CD14-positive monocyte (primary cell): ENCODE results near the gene TMEM201. TPM values are rescaled to one million over a fixed set of nuclear protein-coding genes. Genes with fewer than 3 reads are reported as not detected.

Experiments used
- DNase-seq, 3 donors: peaks; one replicate each; pipeline ENCODE4 v3.0.0-alpha.2; 2011 to 2022
- H2AFZ ChIP-seq: 2 replicates; pipeline ENCODE4 v1.6.0; 2012; ENCODE audit warnings: mild to moderate bottlenecking, low read depth, low read length, inconsistent platforms; ENCODE audit not compliant: insufficient read depth, poor library complexity, severe bottlenecking
- H3K27ac ChIP-seq, 2 donors: 1 replicate in 1 of 2; 2 replicates in 1 of 2; pipeline ENCODE4 v1.5.1; 2012 to 2013; ENCODE audit warnings: low read length in 2 of 2, control low read depth in 1 of 2, inconsistent platforms in 1 of 2, low read depth in 1 of 2, mild to moderate bottlenecking in 1 of 2
- H3K27me3 ChIP-seq, 2 donors: one replicate each; pipeline versions ENCODE4 v1.6.0 to v1.6.1; 2011 to 2013; ENCODE audit warnings: low read length in 2 of 2; ENCODE audit not compliant: control insufficient read depth in 2 of 2, insufficient read depth in 2 of 2
- H3K36me3 ChIP-seq, 2 donors: replicated peaks in 1 of 2; 1 replicate in 1 of 2; 2 replicates in 1 of 2; pipeline versions ENCODE4 v1.5.1 to v1.6.1; 2012 to 2013; ENCODE audit warnings: low read length in 2 of 2, control low read depth in 1 of 2, inconsistent platforms in 1 of 2, mild to moderate bottlenecking in 1 of 2; ENCODE audit not compliant: insufficient read depth in 2 of 2, control insufficient read depth in 1 of 2
- H3K4me1 ChIP-seq, 2 donors: 1 replicate in 1 of 2; 2 replicates in 1 of 2; pipeline versions ENCODE4 v1.5.1 to v1.6.1; 2012 to 2013; ENCODE audit warnings: low read length in 2 of 2, control low read depth in 1 of 2, inconsistent platforms in 1 of 2, mild to moderate bottlenecking in 1 of 2, moderate library complexity in 1 of 2; ENCODE audit not compliant: insufficient read depth in 2 of 2, control insufficient read depth in 1 of 2
- H3K4me2 ChIP-seq: replicated peaks from 2 replicates; pipeline ENCODE3; 2012; ENCODE audit warnings: low read length, moderate library complexity, mild to moderate bottlenecking; ENCODE audit not compliant: poor library complexity, severe bottlenecking; ENCODE audit errors: extremely low read depth
- H3K4me3 ChIP-seq, 3 experiments: fragments of 200-600 bp in 1 of 3; sonication (generic) in 1 of 3; replicated peaks in 1 of 3; 1 replicate in 2 of 3; 2 replicates in 1 of 3; pipeline ENCODE4 v1.5.1; 2011 to 2013; ENCODE audit warnings: low read length in 3 of 3, mild to moderate bottlenecking in 3 of 3, control low read depth in 2 of 3, low read depth in 2 of 3, inconsistent platforms in 1 of 3, moderate library complexity in 1 of 3
- H3K79me2 ChIP-seq: 2 replicates; pipeline ENCODE4 v1.6.0; 2012; ENCODE audit warnings: mild to moderate bottlenecking, control low read depth, inconsistent platforms, low read length, moderate library complexity; ENCODE audit not compliant: insufficient read depth
- H3K9ac ChIP-seq: 2 replicates; pipeline ENCODE4 v1.6.0; 2017; ENCODE audit warnings: low read length, mild to moderate bottlenecking; ENCODE audit not compliant: insufficient read depth, poor library complexity, severe bottlenecking
- H3K9me3 ChIP-seq, 2 donors: replicated peaks in 1 of 2; 1 replicate in 1 of 2; 2 replicates in 1 of 2; pipeline versions ENCODE4 v1.5.1 to v1.6.1; 2012 to 2013; ENCODE audit warnings: low read length in 2 of 2, control low read depth in 1 of 2; ENCODE audit not compliant: control insufficient read depth in 1 of 2, insufficient read depth in 1 of 2
- H4K20me1 ChIP-seq: 2 replicates; pipeline ENCODE4 v1.6.0; 2012; ENCODE audit warnings: mild to moderate bottlenecking, low read length, control low read depth, moderate library complexity; ENCODE audit not compliant: insufficient read depth
- H3K27ac Mint-ChIP-seq, 7 donors: one replicate each; pipeline ENCODE4 v1.8.0; 2020; ENCODE audit warnings: mild to moderate bottlenecking in 7 of 7, mixed read lengths in 7 of 7, moderate library complexity in 6 of 7, inconsistent platforms in 2 of 7
- H3K27me3 Mint-ChIP-seq, 3 donors: one replicate each; pipeline ENCODE4 v1.8.0; 2021 to 2022; ENCODE audit warnings: low read depth in 3 of 3, mild to moderate bottlenecking in 3 of 3, mixed read lengths in 3 of 3, moderate library complexity in 3 of 3, inconsistent platforms in 1 of 3
- H3K36me3 Mint-ChIP-seq, 2 donors: one replicate each; pipeline ENCODE4 v1.8.0; 2020; ENCODE audit warnings: mixed read lengths in 2 of 2, inconsistent platforms in 1 of 2, mild to moderate bottlenecking in 1 of 2
- H3K4me1 Mint-ChIP-seq: one replicate; pipeline ENCODE4 v1.8.0; 2020; ENCODE audit warnings: mild to moderate bottlenecking, mixed read lengths
- H3K4me3 Mint-ChIP-seq, 2 donors: one replicate each; pipeline ENCODE4 v1.8.0; 2020; ENCODE audit warnings: mild to moderate bottlenecking in 2 of 2, mixed read lengths in 2 of 2, moderate library complexity in 1 of 2
- H3K9me3 Mint-ChIP-seq, 7 donors: one replicate each; pipeline ENCODE4 v1.8.0; 2020 to 2022; ENCODE audit warnings: mixed read lengths in 7 of 7, mild to moderate bottlenecking in 6 of 7, moderate library complexity in 6 of 7, inconsistent platforms in 2 of 7
- CTCF ChIP-seq: fragments of 200-600 bp; IDR thresholded peaks from one replicate; pipeline ENCODE4 v1.8.0; 2022; ENCODE audit warnings: antibody characterized with exemption, mild to moderate bottlenecking
- WGBS: methylation state at CpG from one replicate; pipeline ENCODE4 v1.1.5; 2013; ENCODE audit warnings: missing lambda C conversion rate; ENCODE audit not compliant: insufficient coverage; 5-methylcytosine and 5-hydroxymethylcytosine counted together
- intact Hi-C, 2 donors: fragments of 100-400 bp; cut with micrococcal nuclease; formaldehyde crosslinking; loops; one replicate each; pipeline versions ENCODE4 v1.15.0 to v1.15.1; 2023
- polyA plus RNA-seq, 3 donors: library from polyadenylated mRNA; depleted of rRNA in 1 of 3; unstranded in 2 of 3; stranded (reverse) in 1 of 3; fragments of 300-500 nt in 2 of 3; fragments of >200 nt in 1 of 3; fragmentation: Illumina TruSeq in 2 of 3; gene quantifications; 1 replicate in 2 of 3; 2 replicates in 1 of 3; pipeline ENCODE4 v1.2.3, GENCODE V29; 2012 to 2021

TMEM201 gene
- polyA plus RNA-seq, 3 donors: 0.37 to 3.7 (median 0.37) TPM

GRCh38 chr1:9626201-9626608, 37.5 kb downstream of the TMEM201 start:
- Histone ChIP-seq H3K4me2 (peak overlapping the region; percentile 68), H3K27me3 (peaks cover 0 to 2% of the 10 kb centered on the region in 2 donors), H3K9me3 (no peaks in the 10 kb centered on the region), H3K36me3 (no peaks in the 10 kb centered on the region), H2AFZ (no peak overlapping the region), H3K4me3 (peak overlapping the region in 1 of 3 experiments; percentile 63), H3K9ac (no peak overlapping the region), H3K4me1 (peaks cover 50 to 56% of the 10 kb centered on the region in 2 donors), H3K27ac (no peak overlapping the region), H4K20me1 (peaks cover 18% of the 10 kb centered on the region), H3K79me2 (peaks cover 44% of the 10 kb centered on the region)
- TF ChIP-seq CTCF: no peak
- Mint-ChIP-seq H3K4me1 (peaks cover 52% of the 10 kb centered on the region), H3K27ac (peak overlapping the region in 4 of 7 donors; percentile 2 to 78 (median 52)), H3K27me3 (peaks cover 9 to 12% (median 10%) of the 10 kb centered on the region in 3 donors), H3K36me3 (no peaks in the 10 kb centered on the region), H3K9me3 (peaks cover 0 to 5% (median 0%) of the 10 kb centered on the region in 7 donors), H3K4me3 (peak overlapping the region; percentile 48 to 81)
- WGBS: 1% methylated on average over 8 of the region's 9 CpGs
- peak in 2 of 3 donors; percentile 31 to 60 for DNase-seq
- intact Hi-C loops: loop anchor here (2.0 to 5.0 kb wide), 5 partner anchors 27 to 241 kb away; no protein-coding TSS in a partner anchor

DNA sequence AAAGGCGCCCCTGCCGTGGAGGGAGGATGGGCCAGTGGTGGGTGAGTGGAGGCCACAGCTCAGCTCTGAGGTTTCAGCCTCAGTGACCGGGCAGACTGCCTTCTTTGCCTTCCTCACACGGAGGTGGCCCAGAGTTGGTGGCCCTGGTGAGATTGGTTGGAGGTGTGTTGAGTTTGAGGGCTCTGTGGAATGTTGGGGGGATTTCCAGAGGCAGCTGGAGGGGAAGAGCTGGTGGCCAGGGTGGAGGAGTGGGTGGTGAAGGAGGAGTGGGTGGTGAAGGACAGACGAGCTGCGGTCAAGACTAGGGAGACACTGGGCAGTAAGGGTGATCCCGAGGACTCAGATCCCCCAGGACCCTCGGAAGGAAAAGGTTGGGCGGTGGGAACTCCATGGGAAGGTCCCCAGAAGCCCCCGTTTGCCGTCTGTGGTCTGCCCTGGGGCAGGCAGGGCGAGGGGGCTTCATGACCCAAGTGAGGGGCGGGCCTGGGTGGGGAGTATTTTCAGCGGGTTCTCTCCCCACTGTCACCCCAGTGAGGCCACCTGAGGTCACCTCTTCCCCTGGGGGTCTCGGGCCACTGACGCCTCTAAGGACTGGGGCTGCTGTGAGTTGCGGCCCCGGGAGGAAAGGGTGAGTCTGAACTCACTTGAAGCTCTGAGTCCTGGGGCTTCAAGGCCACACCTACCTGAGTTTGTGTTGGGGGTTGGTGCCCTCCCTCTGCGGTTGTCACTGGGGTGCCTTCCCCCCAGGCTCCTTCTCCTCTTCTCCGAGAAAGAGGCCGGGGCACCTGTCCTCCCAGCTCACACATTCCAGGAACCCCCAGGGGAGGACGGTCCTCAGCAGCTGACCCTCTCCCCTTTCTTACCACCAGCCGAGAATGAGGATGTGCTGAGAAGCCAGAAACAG, 40.1 kb downstream of the TMEM201 start:
- Histone ChIP-seq H4K20me1 (peaks cover 18% of the 10 kb centered on the region), H3K36me3 (no peaks in the 10 kb centered on the region), H3K27me3 (peaks cover 0 to 2% of the 10 kb centered on the region in 2 donors), H3K79me2 (peaks cover 50% of the 10 kb centered on the region), H3K27ac (peak overlapping the region in 1 of 2 donors; percentile 80), H3K9me3 (no peaks in the 10 kb centered on the region), H3K9ac (no peak overlapping the region), H2AFZ (peak overlapping the region; percentile 49), H3K4me1 (peaks cover 67 to 69% of the 10 kb centered on the region in 2 donors), H3K4me3 (peak overlapping the region in 2 of 3 experiments; percentile 29 to 73), H3K4me2 (peak overlapping the region; percentile 77)
- Mint-ChIP-seq H3K4me1 (peaks cover 66% of the 10 kb centered on the region), H3K27ac (peak overlapping the region in 5 of 7 donors; percentile 45 to 92 (median 74)), H3K27me3 (peaks cover 8 to 12% (median 11%) of the 10 kb centered on the region in 3 donors), H3K36me3 (peaks cover 0 to 3% of the 10 kb centered on the region in 2 donors), H3K9me3 (peaks cover 0 to 5% (median 0%) of the 10 kb centered on the region in 7 donors), H3K4me3 (peak overlapping the region; percentile 62 to 74)
- no peak for TF ChIP-seq CTCF
- DNase-seq: peak in 1 of 3 donors; percentile 42
- intact Hi-C loops: loop anchor here (2.0 to 5.0 kb wide), 5 partner anchors 16 to 239 kb away; no protein-coding TSS in a partner anchor
- 58% methylated on average over 6 of the region's 23 CpGs for WGBS
